GM21390 (cell line): ENCODE data around the gene SSTR5.

ENCODE experiments used
- ATAC-seq: cut with Tn5 transposase; IDR thresholded peaks from one replicate; pipeline ENCODE4 v1.9.1; 2021; ENCODE audit not compliant: unreplicated experiment

The SSTR5 gene

DNA sequence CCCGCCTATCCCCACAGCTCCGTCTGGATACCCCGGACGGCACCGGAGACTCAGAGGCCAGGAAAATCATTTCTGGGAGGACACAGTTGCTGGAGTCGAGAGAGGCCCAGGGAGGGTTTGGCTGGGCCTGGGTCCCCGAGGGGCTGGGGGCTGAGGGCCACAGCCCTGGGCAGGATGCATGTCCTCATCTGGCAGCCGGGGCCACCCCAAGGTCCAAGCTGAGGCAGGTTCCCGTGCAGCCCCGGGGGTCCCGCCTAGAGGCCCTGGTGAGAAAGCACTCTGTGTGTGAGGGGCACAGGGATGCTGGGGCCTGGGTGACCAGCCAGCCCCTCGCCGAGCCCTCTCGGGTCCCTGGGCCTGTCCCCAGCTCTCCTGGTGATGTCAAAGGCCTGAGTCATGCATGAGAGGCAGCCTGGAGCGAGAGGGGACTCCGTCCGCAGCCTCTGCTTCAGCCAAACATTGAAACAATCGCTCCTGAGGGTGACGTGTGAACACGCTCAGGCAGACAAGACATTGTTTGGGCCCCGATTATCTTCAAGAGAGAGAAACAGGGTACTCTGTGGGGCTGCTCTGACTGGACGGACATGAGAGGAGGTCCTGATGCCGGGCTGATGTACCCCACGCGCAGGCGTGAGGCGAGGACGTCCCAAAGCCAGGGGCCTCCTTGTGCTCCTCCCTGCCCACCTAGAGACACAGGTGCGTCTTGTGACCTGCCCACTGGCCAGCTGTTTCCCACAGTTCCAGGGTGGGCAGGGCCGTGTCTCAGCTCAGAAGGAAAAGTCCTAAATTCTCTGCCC is 49.3 kb downstream of the SSTR5 start:
- ATAC-seq = no peak

DNA sequence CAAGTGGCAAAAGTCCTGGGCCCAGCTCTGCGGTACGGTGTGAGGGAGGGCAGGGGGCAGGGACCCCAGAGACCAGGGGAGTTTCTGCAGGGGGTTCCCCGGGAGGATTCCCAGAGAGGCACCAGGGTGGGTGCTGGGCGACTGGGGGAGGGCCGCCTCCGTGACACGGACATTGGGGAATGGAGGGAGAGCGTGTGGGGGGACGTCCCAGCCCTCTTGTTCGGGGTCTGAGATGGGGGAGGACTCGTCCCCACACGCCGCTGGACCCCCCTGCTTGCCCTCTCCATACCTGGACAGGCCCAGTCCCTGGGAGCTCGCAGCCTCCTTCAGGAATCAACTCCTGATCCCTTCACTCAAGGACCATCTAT is 49.8 kb downstream of the SSTR5 start:
- ATAC-seq = no peak

DNA sequence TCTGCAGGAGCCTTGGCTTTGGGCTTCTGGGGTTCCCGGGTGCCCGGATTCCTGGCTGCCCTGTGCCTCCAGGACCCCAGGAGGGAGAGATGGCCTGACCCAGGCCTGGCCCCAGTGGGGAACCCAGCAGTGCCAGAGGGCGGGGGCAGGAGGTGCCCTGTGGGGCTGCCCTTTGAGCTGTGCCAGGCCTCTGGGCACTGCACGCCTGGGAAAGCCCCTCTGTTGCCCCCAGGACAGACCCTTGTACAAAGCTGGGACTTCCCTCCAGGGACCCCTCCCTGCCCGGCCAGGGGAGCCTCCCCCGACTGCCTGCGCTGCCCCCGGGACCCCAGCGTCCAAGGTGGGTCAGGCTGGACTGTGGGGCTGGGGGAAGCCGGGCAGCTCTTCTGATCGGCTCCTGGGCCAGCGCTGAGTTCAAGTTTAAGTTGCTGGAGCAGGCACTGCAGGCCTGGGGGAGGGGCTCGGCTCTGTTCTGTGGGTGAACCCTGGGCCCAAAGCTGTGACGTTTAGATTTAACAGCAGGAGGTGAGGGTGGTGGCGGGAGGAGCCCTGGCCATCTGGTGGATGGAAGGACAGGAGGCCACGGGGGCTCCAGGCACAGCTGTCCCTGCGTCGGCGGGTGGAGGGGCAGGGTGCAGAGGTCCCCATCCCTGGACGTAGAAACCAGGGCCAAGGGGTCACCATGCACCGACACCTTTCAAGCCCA is 51.1 kb downstream of the SSTR5 start:
- ATAC-seq = no peak

DNA sequence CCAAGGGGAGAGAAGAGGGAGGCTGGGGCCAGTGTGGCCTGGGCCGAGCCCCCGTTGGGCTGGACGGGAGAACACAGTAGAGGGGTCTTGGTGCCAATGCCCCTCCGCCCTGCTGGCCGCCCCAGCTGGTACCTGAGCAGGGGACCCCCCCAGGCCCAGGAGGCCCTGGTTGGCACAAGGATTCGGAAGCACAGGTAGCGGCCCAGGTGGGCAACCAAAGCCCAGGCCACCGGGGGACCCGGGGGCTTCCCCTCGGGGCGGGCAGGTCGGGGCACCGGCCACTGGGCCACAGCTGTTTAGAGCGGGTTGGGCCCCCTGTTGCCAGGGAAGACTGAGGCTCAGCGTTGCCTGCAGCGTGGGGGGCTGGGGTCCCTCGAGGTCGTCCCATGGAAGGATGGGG is 51.7 kb downstream of the SSTR5 start:
- ATAC-seq = no peak

DNA sequence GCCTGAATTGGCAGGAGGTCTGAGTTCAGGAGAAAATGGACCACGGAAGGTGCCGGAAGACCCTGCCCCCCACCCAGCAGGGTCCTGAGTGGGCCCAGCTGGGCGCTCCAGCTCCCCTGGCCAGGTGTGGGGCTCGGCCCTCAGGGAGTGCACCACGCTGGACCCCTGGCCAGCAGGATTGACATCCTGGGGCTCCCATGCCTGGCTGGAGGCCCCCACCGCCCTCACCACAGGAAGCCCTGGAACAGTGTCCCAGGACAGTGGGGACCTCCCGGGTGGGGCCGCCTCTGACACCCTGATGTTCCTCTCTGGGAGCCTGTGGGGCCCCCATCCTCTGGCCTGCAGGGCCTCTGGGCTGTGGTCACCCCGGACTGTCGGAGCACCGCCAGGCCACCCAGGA is 52.2 kb downstream of the SSTR5 start:
- no peak for ATAC-seq

DNA sequence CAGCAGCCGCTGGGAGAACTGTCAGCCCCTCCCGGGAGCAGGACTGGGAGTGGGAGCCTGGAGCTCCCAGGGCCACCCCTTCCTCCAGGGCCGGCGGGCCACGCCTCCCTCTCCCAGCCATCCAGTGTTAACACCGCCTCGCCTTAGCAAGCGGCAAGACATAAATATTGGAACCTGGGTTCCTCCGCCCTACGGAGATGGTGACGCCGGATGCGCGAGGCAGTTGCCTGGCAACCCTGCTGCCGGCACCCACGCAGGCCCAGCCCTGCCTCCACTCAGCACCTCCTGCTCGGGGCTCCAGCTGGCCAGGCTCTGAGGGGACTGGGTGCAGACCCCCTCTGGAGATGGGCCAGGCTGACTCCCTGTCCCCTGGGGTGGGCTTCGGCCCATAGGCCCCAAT is 52.9 kb downstream of the SSTR5 start:
- no peak for ATAC-seq

DNA sequence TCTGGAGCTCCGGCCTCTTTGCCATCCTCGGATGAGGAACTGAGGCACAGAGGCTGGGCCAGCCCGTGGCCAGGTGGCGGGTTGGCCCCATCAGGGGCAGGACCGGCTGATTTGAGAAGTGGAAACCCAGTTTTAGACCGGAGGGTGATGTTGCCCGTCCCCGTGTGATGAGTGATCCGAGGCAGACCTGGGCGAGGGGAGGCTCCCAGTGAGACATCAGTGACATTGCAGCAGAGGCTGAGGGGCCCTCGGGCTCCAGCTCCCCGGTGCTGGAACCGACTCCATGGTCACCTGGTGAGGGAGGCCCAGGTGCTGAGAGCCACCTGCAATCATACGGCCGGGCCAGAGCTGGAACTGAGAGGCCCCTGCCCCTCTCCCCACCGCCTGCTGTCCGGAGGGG is 53.5 kb downstream of the SSTR5 start:
- ATAC-seq = no peak

DNA sequence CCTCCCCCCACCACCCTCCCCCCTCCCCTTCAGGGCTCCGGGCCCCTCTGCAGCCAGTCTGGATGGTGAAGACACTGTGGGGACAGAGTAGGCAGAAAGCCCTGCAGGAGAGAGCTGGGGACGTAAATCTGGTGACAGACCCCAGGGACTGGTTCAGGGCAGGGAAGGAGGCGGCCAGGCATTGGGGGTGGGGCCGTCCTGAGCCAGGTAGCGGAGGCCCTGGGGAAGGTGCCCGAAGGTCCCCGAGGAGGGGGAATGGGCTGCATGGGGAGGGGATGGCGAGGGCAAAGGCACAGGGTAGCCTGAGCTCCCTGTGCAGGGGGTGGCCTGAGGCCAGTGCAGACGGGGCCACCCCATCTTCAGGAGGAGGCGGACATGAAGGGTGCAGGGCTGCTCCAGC is 54.0 kb downstream of the SSTR5 start:
- ATAC-seq = no peak

DNA sequence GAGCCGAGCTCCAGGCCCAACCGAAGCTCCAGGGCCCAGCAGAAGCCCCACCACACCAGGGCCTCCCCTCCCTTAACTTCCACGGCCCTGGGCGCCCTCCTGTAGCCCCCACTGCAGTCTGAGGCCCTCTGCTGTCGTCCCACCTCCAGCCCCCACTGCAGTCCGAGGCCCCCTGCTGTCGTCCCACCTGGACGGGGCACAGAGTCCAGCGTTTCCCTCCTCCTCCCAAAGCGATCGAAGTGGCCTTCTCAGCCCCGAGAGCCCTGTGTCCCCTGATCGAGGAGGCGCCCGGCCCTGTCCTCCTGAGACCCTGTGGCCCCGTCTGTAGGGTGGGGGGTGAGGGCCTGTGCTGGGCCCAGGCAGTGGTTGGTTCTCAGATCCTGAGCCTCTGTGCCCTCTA is 54.6 kb downstream of the SSTR5 start:
- ATAC-seq = no peak

DNA sequence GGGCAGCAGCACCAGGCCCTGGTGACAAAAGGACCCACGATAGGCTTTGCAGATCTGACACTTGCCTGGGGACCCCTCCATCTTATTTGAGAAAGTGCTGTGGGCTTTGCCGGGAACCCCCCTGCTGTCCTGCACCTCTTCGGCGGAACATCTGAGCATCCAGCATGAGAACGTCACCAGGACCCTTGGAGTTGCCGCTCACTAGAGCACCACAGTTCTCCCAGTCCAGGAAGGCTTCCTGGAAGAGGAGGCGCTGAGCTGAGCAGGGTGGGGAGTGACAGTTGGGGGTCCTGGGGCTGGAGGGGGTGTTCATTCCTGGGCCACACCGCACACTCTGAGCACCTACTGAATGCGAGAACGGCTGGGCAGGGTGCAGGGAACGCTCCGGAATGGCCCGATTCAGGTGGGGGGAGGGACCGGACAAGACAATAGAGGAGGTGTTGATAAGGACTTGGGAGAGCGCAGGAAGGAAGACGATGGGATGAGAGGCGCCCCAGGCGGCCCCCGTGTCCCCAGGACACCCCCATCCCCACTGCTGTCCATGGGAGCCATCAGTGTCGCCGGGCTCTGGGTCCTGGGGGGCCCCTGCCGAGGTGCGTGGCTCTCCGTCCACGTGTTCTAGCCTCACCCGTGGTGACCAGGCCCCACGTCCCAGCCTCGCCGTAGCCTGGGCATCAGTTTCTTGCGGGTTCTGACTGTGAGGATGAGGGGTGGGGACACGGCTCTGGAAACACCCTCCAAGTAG is 55.6 kb downstream of the SSTR5 start:
- ATAC-seq = no peak

DNA sequence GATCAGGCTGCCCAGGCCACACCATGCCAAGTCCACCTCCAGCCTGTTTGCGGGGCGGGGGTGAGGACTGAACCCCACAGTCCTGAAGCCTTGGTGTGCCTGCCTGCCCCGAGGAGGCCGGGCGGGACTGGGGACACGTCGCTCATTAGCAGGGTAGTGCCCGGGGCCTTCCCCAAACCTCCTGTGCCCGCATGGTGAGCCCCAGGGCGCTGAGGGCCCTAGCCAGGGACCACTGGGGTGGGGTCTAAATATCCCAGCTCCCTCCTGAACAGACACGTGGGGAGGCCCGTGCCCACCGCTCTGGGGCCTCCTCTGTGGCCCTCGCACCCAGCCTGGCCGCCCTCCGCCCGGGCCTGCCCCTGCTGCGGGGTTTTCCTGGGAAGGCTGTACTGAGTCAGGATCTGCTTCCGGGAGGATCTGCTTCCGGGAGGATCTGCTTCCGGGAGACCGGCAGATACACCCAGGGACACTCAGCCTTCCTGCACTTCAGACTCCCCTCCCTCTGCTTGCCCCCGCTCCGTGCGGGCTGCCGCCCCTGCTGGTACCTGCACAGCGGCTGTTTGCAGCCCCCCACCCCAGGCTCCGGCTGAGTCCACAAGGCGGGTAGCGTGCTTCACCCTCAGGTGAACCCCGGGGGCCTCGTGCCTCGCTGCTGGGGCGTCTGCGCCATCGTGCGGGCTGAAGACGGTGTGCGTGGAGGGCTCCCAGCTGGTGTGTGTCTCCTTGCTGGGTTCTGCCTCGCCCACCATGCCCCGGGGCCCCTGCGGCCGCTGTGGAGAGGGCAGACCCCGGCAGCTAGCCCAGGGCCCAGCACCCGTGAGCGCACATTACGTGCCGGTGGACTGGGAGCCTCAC is 56.8 kb downstream of the SSTR5 start:
- ATAC-seq = no peak

DNA sequence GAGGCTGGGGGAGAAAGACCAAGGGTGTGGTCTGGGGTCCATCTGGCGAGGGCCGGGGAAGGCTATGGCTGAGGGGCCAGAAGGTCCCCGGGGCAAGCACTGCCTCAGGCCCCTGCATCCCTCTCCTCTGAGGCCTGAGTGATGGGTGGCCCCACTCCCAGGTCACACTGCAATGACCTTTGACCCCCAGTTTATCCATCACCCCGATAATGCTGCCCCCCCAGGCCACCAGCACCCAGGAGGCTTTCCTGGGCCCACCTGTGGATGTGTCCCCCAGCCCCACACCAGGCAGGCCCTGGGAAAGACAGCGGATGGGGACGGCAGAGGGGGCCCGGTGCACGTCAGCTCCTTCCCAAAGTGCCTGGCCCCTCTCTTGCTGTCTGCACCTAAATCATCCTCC is 57.8 kb downstream of the SSTR5 start:
- ATAC-seq = no peak
